Cardiac muscle cell (in vitro differentiated cells and primary cell): ENCODE data around the gene ACTL10. TPM values are rescaled to one million over a fixed set of nuclear protein-coding genes. Genes with fewer than 3 reads are reported as not detected.
A peak's percentile ranks its signal among the peaks of the same experiment; 100 is the strongest.

Source experiments
- DNase-seq, 2 donors: peaks; one replicate each; pipeline versions ENCODE4 v3.0.0 to v3.0.0-alpha.2; 2010 to 2017; ENCODE audit warnings: low read depth in 1 of 2, low spot score in 1 of 2
- H3K27ac ChIP-seq: fragments of 200-600 bp; sonication (generic); 2 replicates; pipeline ENCODE4 v1.5.1; 2016
- H3K27me3 ChIP-seq: fragments of 200-600 bp; sonication (generic); 2 replicates; pipeline ENCODE4 v1.6.0; 2016; ENCODE audit warnings: control low read depth
- H3K36me3 ChIP-seq: fragments of 200-600 bp; sonication (generic); 2 replicates; pipeline ENCODE4 v1.5.1; 2016; ENCODE audit warnings: control low read depth
- H3K4me1 ChIP-seq: fragments of 200-600 bp; sonication (generic); 2 replicates; pipeline ENCODE4 v1.8.1; 2017; ENCODE audit warnings: low read depth, mild to moderate bottlenecking, mixed run types
- H3K4me3 ChIP-seq: fragments of 200-600 bp; sonication (generic); 2 replicates; pipeline ENCODE4 v1.5.1; 2016; ENCODE audit warnings: mild to moderate bottlenecking
- H3K9me3 ChIP-seq: fragments of 200-600 bp; sonication (generic); 2 replicates; pipeline ENCODE4 v1.5.1; 2017; ENCODE audit warnings: low read depth, mild to moderate bottlenecking, control low read depth
- CTCF ChIP-seq: IDR thresholded peaks from 2 replicates; pipeline ENCODE4 v1.5.1; 2012; ENCODE audit warnings: low read depth, mild to moderate bottlenecking, low read length
- polyA plus RNA-seq: library from polyadenylated mRNA; unstranded; fragments of >200 nt; fragmentation: Nextera tagmentation; extraction: Ambion mirVana; gene quantifications from 2 replicates; pipeline ENCODE4 v1.2.1, GENCODE V29; 2016
- total RNA-seq: library from RNA; depleted of rRNA; stranded (reverse); fragments of >200 nt; gene quantifications from 2 replicates; pipeline ENCODE4 v1.2.3, GENCODE V29; 2016

Gene ACTL10
- total and polyA plus RNA-seq, 2 experiments from 2014 or later, result 1.3 to 1.5 TPM

- no peaks in the 10 kb centered on the region for H3K27me3 ChIP-seq
- H3K4me3 ChIP-seq, result no peak overlapping the region
- peaks cover 13% of the 10 kb centered on the region for H3K4me1 ChIP-seq
- H3K27ac ChIP-seq, result no peak overlapping the region
- H3K36me3 ChIP-seq, result peaks cover 13% of the 10 kb centered on the region
- peak; percentile 78 to 86 for DNase-seq
- H3K9me3 ChIP-seq, result no peaks in the 10 kb centered on the region
- peak; percentile 92 for TF ChIP-seq CTCF
Observed at GRCh38 chr20:33667676-33668465, 1.1 kb downstream of the ACTL10 start.

- DNase-seq, result no peak
- TF ChIP-seq CTCF, result no peak
- Histone ChIP-seq H3K4me3 (no peak overlapping the region), H3K9me3 (no peaks in the 10 kb centered on the region), H3K27me3 (no peaks in the 10 kb centered on the region), H3K36me3 (peaks cover 13% of the 10 kb centered on the region), H3K27ac (no peak overlapping the region), H3K4me1 (peaks cover 19% of the 10 kb centered on the region)
Observed at GRCh38 chr20:33668466-33669155, 1.9 kb downstream of the ACTL10 start.

GRCh38 chr20:33669224-33669623 is 2.5 kb downstream of the ACTL10 start:
- Histone ChIP-seq H3K4me3 (no peak overlapping the region), H3K36me3 (peaks cover 13% of the 10 kb centered on the region), H3K9me3 (no peaks in the 10 kb centered on the region), H3K27me3 (no peaks in the 10 kb centered on the region), H3K27ac (no peak overlapping the region), H3K4me1 (peaks cover 19% of the 10 kb centered on the region)
- no peak for TF ChIP-seq CTCF
- no peak for DNase-seq

GRCh38 chr20:33669873-33670640 is 3.3 kb downstream of the ACTL10 start:
- peaks cover 25% of the 10 kb centered on the region for H3K4me1 ChIP-seq
- DNase-seq, result no peak
- no peak overlapping the region for H3K4me3 ChIP-seq

More at GRCh38 chr20:33669873-33670640, 3.3 kb downstream of the ACTL10 start:
- H3K27me3 ChIP-seq, result no peaks in the 10 kb centered on the region
- TF ChIP-seq CTCF, result no peak
- no peak overlapping the region for H3K27ac ChIP-seq
- no peaks in the 10 kb centered on the region for H3K9me3 ChIP-seq
- peaks cover 13% of the 10 kb centered on the region for H3K36me3 ChIP-seq
